ENCODE measurements around the gene FNDC3A. TPM values are rescaled to one million over a fixed set of nuclear protein-coding genes. Genes with fewer than 3 reads are reported as not detected.
"Not testable (repeated sequence)": the region's sequence is repeated elsewhere in the genome, so short reads cannot be mapped to it uniquely, and the experiment has no call there.

FNDC3A gene
- total RNA-seq, 4 donors from 2014 or later = 31.3 to 129 (median 69.9) TPM

DNA sequence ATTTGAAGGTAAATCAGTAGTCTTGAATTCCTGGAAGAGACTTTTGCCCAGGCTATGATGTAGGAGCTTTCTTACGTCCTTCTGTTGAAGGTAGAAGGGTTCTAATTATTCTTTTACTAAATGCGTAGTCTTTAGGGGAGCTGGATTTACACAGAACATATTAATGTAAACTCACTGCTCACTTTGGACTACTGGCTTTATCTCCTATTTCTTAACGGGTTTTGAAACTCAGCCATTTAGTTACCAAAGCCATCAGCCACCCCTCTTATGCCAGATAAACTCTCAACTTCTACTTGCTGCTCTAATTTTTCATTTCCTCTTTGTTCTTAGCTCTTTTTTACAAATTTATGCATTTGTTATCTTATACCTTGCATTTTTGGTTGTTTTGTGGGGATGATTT is 81.5 kb downstream of the FNDC3A start:
- H3K9me3 ChIP-seq = no peaks in the 10 kb centered on the region
- intact Hi-C loops (cut with DNase I; ENCODE audit: low total_unique reads) = no loop called here
- H3K27me3 ChIP-seq = no peaks in the 10 kb centered on the region

DNA sequence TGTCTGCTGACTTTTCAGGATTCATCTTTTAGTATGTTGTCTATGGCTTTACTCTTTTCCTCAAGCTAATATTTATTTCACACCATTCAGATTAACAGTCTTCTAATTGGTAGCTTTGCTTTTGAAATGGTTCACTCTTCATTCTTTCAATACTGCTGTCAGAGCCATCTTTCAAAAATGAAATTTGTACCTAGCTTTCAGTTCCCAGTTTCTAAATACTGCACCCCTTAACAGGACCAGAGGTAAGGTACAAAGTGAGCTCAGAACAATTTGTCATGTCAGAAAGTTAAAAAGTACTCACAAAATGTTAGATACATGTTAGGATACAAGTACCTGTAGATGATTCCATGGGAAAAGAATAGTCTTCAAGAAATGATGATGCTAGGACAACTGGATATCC is 83.0 kb downstream of the FNDC3A start:
- Histone ChIP-seq H3K36me3 (no peaks in the 10 kb centered on the region), H3K27me3 (no peaks in the 10 kb centered on the region), H3K27ac (no peak overlapping the region), H3K9me3 (no peaks in the 10 kb centered on the region), H3K4me3 (no peak overlapping the region), H3K4me1 (no peaks in the 10 kb centered on the region)
- TF ChIP-seq, protein P1, sequence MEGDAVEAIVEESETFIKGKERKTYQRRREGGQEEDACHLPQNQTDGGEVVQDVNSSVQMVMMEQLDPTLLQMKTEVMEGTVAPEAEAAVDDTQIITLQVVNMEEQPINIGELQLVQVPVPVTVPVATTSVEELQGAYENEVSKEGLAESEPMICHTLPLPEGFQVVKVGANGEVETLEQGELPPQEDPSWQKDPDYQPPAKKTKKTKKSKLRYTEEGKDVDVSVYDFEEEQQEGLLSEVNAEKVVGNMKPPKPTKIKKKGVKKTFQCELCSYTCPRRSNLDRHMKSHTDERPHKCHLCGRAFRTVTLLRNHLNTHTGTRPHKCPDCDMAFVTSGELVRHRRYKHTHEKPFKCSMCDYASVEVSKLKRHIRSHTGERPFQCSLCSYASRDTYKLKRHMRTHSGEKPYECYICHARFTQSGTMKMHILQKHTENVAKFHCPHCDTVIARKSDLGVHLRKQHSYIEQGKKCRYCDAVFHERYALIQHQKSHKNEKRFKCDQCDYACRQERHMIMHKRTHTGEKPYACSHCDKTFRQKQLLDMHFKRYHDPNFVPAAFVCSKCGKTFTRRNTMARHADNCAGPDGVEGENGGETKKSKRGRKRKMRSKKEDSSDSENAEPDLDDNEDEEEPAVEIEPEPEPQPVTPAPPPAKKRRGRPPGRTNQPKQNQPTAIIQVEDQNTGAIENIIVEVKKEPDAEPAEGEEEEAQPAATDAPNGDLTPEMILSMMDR (IDR thresholded peaks at IDR 0.05) = no peak
- no peak for TF ChIP-seq POLR2A (IDR thresholded peaks at IDR 0.05)
- DNase-seq = no peak
- intact Hi-C loops (cut with DNase I; ENCODE audit: low total_unique reads) = no loop called here

More for the DNA sequence above, 81.5 kb downstream of the FNDC3A start:
- no peak overlapping the region for H3K4me3 ChIP-seq
- H3K36me3 ChIP-seq = no peaks in the 10 kb centered on the region
- no peak overlapping the region for H3K27ac ChIP-seq
- no peaks in the 10 kb centered on the region for H3K4me1 ChIP-seq
- TF ChIP-seq, protein P1 (IDR thresholded peaks at IDR 0.05) = no peak
- no peak for TF ChIP-seq POLR2A (IDR thresholded peaks at IDR 0.05)
- DNase-seq = no peak

DNA sequence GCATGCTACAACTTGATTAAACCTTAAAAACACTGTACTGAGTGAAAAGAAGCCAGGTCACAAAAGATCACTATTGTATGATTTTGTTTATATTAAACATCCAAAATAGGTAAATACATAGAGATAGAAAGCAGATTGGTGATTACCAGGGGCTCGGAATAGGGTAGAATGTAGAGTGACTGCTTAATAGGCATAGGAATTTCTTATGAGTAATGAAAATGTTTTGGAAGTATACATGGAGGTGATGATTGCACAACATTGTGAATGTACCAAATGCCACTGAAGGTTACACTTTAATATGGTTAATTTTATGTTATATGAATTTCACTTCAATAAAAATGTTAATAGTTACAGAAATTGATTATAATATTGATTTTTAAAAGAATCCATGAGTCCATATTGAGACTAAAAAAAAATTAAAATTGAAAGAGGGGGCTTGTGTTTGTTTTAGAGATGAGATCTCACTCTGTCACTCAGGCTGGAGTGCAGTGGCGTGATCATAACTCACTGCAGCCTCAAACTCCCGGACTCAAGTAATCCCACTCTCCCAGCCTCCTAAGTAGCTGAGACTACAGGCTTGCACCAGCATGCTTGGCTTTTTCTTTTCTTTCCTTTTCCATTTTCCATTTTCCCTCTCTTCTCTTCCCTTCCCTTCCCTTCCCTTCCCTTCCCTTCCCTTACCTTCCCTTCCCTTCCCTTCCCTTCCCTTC is 85.1 kb downstream of the FNDC3A start:
- H3K36me3 ChIP-seq = no peaks in the 10 kb centered on the region
- no peak overlapping the region for H3K4me3 ChIP-seq
- H3K4me1 ChIP-seq = peaks cover 0 to 2% of the 10 kb centered on the region in 2 donors
- no peaks in the 10 kb centered on the region for H3K27me3 ChIP-seq
- TF ChIP-seq, protein P1 (IDR thresholded peaks at IDR 0.05) = no peak
- no peak for TF ChIP-seq POLR2A (IDR thresholded peaks at IDR 0.05)
- no peak for DNase-seq
- intact Hi-C loops (cut with DNase I; ENCODE audit: low total_unique reads) = no loop called here
- H3K27ac ChIP-seq = no peak overlapping the region
- H3K9me3 ChIP-seq = no peaks in the 10 kb centered on the region

DNA sequence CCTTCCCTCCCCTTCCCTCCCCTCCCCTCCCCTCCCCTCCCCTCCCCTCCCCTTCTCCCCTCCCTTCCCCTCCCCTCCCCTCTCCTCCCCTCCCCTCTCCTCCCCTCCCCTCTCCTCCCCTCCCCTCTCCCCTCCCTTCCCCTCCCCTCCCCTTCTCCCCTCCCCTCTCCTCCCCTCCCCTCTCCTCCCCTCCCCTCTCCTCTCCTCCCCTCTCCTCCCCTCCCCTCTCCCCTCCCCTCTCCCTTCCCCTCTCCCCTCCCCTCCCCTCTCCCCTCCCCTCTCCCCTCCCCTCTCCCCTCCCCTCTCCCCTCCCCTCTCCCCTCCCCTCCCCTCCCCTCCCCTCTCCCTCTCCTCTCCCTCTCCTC is 85.7 kb downstream of the FNDC3A start:
- H3K36me3 ChIP-seq; H3K27me3 ChIP-seq; DNase-seq; H3K4me1 ChIP-seq; H3K27ac ChIP-seq; intact Hi-C loops (cut with DNase I; ENCODE audit: low total_unique reads); H3K4me3 ChIP-seq; H3K9me3 ChIP-seq: not testable (repeated sequence)

DNA sequence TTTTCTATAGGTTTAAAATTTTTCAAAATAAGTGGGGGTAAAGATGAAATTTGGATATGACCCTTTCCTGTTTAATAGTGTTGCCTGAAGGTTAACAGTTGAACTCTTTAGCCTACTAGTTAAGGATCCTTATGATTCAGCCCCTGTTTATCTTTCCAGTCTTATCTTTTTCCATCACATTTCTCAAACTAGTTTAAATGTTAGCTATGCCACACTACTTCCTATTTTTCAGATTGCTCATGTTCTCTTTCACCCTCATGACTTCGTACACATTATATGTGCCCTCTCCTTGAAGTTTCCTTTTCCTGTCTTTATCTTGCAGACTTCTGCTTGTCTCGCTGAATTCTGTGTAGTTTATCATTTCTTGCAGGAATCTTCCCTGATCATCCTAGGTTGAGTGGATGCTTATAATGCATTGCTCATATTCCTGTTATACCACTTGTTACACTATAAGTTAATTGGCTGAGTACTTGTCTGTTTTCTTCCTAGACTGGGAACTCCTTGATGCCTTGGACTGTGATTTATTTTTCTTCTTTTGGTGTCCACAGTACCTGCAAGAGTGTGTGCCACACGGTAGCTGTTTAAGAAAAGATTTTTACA is 86.7 kb downstream of the FNDC3A start:
- TF ChIP-seq POLR2A (IDR thresholded peaks at IDR 0.05) = no peak
- TF ChIP-seq, protein P1 (IDR thresholded peaks at IDR 0.05) = no peak
- no peaks in the 10 kb centered on the region for H3K27me3 ChIP-seq
- H3K27ac ChIP-seq = no peak overlapping the region
- peaks cover 0 to 4% of the 10 kb centered on the region in 2 donors for H3K4me1 ChIP-seq
- intact Hi-C loops (cut with DNase I; ENCODE audit: low total_unique reads) = no loop called here
- DNase-seq = no peak
- H3K4me3 ChIP-seq = no peak overlapping the region
- no peaks in the 10 kb centered on the region for H3K36me3 ChIP-seq
- H3K9me3 ChIP-seq = no peaks in the 10 kb centered on the region
